HL-60/S4 (cell line): ENCODE data around the gene TUBG1.

Source experiments
- in situ Hi-C: fragments of 300-500 bp; cut with MboI; formaldehyde crosslinking; loops from 2 replicates; pipeline ENCODE4 v1.14.3; 2022; ENCODE audit warnings: low sequenced_read_pairs

The TUBG1 gene

GRCh38 chr17:42609182-42609813, at the start of gene TUBG1, which contains the start of gene RETREG3:
TUBG1 (plus strand) TSS chr17:42609683; CDS start chr17:42609738, 55 bp downstream.
RETREG3 (minus strand) TSS chr17:42609374; CDS start chr17:42609324, 50 bp downstream.
- in situ Hi-C loops, result no loop called here

- in situ Hi-C loops, result no loop called here
These were observed 49.2 kb upstream of the TUBG1 start for GRCh38 chr17:42560246-42560645.

GRCh38 chr17:42561897-42562387, 47.5 kb upstream of the TUBG1 start, which contains the start of gene COASY:
COASY (plus strand) TSS chr17:42562148; CDS start chr17:42562623, 475 bp downstream.
- in situ Hi-C loops, result no loop called here

- in situ Hi-C loops, result no loop called here
These were observed 46.9 kb upstream of the TUBG1 start for GRCh38 chr17:42562388-42563142.

GRCh38 chr17:42563143-42563509, 46.4 kb upstream of the TUBG1 start:
- in situ Hi-C loops, result no loop called here

- in situ Hi-C loops, result no loop called here
These were observed 45.9 kb upstream of the TUBG1 start for GRCh38 chr17:42563543-42563942.

- in situ Hi-C loops, result no loop called here
These were observed 45.5 kb upstream of the TUBG1 start for GRCh38 chr17:42563950-42564349.

- in situ Hi-C loops, result no loop called here
These were observed 44.5 kb upstream of the TUBG1 start for GRCh38 chr17:42564815-42565522.

GRCh38 chr17:42565523-42566214, 43.8 kb upstream of the TUBG1 start:
- in situ Hi-C loops, result no loop called here

GRCh38 chr17:42566215-42566882, 43.1 kb upstream of the TUBG1 start:
- in situ Hi-C loops, result no loop called here

- in situ Hi-C loops, result no loop called here
These were observed 42.5 kb upstream of the TUBG1 start, which contains the start of gene MLX for GRCh38 chr17:42566883-42567573. MLX (plus strand) TSS chr17:42567100; CDS start chr17:42567125, 25 bp downstream.

- in situ Hi-C loops, result no loop called here
These were observed 41.0 kb upstream of the TUBG1 start for GRCh38 chr17:42568341-42569111.

- in situ Hi-C loops, result no loop called here
These were observed 37.9 kb upstream of the TUBG1 start for GRCh38 chr17:42571435-42572225.

GRCh38 chr17:42573095-42573494, 36.4 kb upstream of the TUBG1 start:
- in situ Hi-C loops, result no loop called here

- in situ Hi-C loops, result no loop called here
These were observed 35.0 kb upstream of the TUBG1 start for GRCh38 chr17:42574463-42574862.

- in situ Hi-C loops, result no loop called here
These were observed 32.3 kb upstream of the TUBG1 start for GRCh38 chr17:42577140-42577531.

GRCh38 chr17:42577532-42578281, 31.8 kb upstream of the TUBG1 start, which contains the start of gene PSMC3IP:
PSMC3IP (minus strand) TSS chr17:42577729; CDS start chr17:42577686, 43 bp downstream.
- in situ Hi-C loops, result no loop called here
